ENCODE results near the gene PFDN4.

The PFDN4 gene

GRCh38 chr20:54267483-54268003 is 59.7 kb downstream of the PFDN4 start:
- Mint-ChIP-seq H3K4me1 (ENCODE audit: low read depth) (no peaks in the 10 kb centered on the region), H3K4me3 (no peak overlapping the region), H3K9me3 (peaks cover 3% of the 10 kb centered on the region), H3K27ac (no peak overlapping the region), H3K27me3 (ENCODE audit: low read depth) (peaks cover 3% of the 10 kb centered on the region), H3K36me3 (ENCODE audit: low read depth) (no peaks in the 10 kb centered on the region)
- no peak for DNase-seq (ENCODE audit: low spot score)

DNA sequence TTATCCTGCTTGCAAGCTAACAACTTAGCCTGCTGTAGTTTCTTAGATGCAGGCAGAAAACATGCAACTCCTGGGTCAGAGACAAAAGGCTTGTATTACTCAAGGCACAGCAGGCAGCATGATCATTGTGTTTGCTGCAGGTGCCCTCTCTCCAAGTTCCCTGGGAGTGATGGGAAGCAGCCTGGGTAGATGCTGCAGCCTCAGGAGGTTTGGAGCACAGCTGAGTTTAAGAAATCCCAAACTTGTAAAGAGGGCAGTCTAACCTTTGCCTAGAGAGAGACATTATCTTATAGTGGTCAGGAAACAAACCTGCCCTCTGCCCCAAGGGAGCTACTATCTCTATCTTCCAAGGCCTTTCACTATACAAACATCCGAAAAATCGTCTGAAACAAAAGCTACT is 61.1 kb downstream of the PFDN4 start:
- no peak overlapping the region for H3K4me3 Mint-ChIP-seq
- H3K36me3 Mint-ChIP-seq (ENCODE audit: low read depth) = no peaks in the 10 kb centered on the region
- H3K27ac Mint-ChIP-seq = no peak overlapping the region

More for the DNA sequence above, 61.1 kb downstream of the PFDN4 start:
- Mint-ChIP-seq H3K27me3 (ENCODE audit: low read depth) (peaks cover 3% of the 10 kb centered on the region), H3K4me1 (ENCODE audit: low read depth) (no peaks in the 10 kb centered on the region), H3K9me3 (peaks cover 3% of the 10 kb centered on the region)
- DNase-seq (ENCODE audit: low spot score) = no peak

Data from T-helper 2 cell treated with Interferon-gamma antibody and Interleukin-4, amounts not matched to agents 5 μg/mL and 100 μg/mL, for 36 hours (primary cell).